Head of caudate nucleus (tissue), 42 donors: ENCODE data around the gene GNAT2.

ENCODE experiments used
- DNase-seq, 42 donors: peaks; one replicate each; pipeline versions ENCODE4 v3.0.0 to v3.0.0-alpha.2; 2020 to 2021; ENCODE audit warnings: mixed read lengths in 7 of 42
- intact Hi-C: fragments of 100-400 bp; cut with DNase I; formaldehyde crosslinking; loops from one replicate; pipeline ENCODE4 v1.15.0; 2022

GNAT2 gene

GRCh38 chr1:109620841-109621286, 1.4 kb upstream of the GNAT2 start:
- intact Hi-C loops, result loop anchor here (5.0 kb wide), 1 partner anchor 74 kb away; the partner anchor contains the start of gene GNAI3

DNA sequence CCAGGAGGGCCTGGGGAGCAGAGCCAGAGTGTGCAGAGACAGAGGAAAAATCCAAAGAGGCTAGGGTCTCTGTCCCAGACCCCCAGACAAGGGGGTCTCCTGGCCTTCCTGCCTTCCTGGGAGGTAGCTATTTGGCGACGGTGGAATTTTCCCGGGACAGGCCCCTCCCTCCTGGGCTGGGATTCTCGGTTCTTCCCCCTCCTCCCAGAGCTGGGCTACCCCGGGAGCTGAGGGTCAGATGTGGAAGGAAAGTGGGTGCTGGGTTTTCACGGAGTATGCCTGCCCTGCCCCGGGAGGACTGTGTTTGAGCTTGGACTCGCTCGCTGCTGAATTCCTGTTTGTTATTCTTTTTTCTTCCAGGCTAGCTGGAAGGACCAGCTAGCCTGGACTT, 980 bp upstream of the GNAT2 start:
- DNase-seq, result peak in 16 of 42 donors; percentile 29 to 71 (median 56)
- intact Hi-C loops, result loop anchor here (5.0 kb wide), 1 partner anchor 73 kb away; the partner anchor contains the start of gene GNAI3

More at GRCh38 chr1:109620841-109621286, 1.4 kb upstream of the GNAT2 start:
- peak; percentile 87 to 99 (median 94) for DNase-seq

- no peak for DNase-seq
- intact Hi-C loops, result no loop called here
Measured at GRCh38 chr1:109618661-109619575, 498 bp downstream of the GNAT2 start.

DNA sequence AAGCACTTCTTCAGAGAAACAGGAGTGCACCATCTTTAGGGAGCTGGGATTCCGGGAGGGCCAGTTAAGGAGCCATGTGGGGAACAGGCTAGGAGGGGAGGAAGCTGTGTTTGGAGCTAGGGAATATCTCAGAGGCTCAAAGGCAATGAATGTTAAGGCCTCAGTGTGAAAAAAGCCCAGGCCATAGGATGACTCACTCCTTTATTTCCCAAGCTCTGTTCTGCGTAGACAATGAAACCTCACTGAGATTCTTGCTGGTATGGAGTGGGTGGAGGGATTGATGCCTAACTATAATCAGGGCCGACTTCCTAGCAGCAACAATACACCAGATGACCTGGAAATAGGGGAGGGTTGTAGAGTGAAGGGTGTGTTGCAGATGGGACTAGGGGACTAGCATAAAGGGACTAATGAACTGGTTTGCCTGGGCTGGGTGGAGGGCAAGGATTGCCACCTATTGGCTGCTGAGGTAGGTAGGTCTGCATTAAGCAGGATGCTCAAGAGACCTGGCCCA, 2.1 kb downstream of the GNAT2 start:
- DNase-seq, result no peak
- intact Hi-C loops, result no loop called here

DNA sequence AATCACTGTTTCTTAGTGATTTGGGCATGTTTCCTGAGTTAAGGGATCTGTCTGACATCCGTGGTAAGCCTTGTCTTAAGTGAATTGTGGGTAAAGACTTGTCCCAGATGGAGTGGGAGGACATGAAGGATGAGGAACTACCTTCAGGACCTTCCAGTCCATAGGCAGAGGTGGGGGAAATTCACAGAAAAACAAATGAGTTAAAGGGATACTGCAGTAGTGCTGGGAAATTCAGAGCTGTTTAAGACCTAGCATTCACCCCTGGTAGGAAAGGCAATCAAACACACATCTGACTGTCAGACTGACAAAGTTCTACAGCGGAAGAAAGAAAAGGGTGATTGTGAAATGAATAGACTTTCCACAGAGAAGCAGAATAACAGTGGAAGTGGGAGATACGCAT, 3.0 kb downstream of the GNAT2 start:
- intact Hi-C loops, result no loop called here
- DNase-seq, result no peak

DNA sequence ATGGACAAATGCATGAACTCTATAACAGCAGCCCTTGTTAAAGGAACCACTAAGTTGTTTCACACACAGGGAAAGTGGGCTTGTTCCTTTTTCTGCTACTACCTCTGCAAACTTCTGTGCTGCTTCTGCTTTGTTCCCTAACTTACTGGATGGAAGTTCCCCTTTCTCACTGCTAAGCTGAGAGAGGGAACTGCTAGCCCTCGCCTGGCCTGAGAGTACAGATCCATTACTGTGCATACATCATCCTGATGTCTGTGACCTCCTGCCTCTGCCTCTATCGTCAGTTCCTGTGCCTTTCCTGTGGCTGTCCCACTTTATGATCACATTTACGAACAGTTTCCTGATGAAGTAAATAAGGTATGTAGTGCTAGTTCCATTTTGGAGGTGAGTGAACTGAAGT, 3.5 kb downstream of the GNAT2 start:
- intact Hi-C loops, result no loop called here
- peak in 5 of 42 donors; percentile 30 to 62 (median 39) for DNase-seq

DNA sequence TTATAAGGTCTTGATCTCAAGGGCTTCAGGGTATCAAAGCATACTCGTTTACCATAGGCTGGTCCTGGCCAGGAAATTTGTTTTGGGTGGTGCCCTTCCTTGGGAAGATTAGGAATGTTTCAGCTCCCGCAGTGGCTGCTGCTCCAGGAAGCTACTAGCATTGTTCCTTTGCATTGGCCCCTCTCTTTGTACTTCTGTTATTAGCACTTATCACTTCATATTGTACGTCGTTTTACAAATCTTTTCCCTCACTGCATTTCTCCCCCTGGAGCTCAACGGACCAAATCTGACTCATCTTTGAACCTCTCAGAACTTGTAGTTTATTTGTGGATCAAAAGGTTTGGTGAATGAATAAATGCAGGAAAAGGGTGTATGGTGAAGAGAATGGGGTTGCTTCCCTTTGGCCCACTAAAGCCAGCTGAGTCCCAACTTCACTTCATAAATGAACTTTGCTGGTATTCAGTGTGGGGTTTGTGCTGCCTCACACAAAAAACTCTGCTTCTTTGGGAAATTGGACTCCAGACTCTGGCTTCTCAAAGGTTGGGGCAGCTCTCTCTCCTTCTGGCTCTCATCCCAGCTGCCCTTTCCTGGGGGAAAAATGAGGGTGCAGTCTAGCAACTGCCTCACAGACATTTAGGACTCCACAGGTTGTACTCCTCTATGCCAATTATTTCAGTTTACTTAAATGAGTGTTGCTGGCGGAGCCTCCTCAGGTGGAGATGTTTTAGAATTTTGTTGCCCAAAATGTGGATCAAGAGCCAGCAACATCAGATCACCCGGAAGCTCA, 5.9 kb downstream of the GNAT2 start:
- intact Hi-C loops, result no loop called here
- no peak for DNase-seq

DNA sequence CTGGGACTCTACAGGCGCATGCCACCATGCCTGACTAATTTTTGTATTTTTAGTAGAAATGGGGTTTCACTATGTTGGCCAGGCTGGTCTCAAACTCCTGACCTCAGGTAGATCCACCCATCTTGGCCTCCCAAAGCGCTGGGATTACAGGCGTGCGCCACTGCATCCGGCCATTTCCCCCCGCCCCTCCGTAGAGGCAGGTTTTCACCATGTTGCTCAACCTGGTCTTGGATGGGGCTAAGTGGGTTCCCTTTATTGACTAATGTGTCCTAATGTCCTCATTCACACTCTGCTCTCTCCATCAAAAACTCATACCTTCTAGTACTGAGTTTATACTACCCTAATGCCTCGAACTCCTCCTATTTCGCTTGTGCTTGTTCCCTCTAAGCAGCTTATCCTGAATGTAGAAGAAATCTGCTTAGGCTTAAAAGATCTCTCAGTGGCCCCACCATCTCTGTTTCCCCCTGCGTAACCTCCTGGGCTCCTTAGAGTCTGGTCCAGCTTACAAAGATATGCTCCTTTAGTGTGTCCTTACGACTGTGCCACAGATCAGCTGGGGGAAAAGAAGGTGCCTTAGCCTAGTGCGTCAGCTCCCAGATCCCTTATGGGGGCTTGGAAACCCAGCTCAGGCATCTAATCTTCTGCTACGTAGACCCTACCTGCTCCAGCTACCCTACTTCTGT, 8.0 kb downstream of the GNAT2 start:
- intact Hi-C loops, result no loop called here

GRCh38 chr1:109610609-109611307, 8.7 kb downstream of the GNAT2 start:
- intact Hi-C loops, result no loop called here

More for the DNA sequence above, 8.0 kb downstream of the GNAT2 start:
- no peak for DNase-seq

GRCh38 chr1:109609881-109610280, 9.5 kb downstream of the GNAT2 start:
- DNase-seq, result no peak
- intact Hi-C loops, result no loop called here

More at GRCh38 chr1:109610609-109611307, 8.7 kb downstream of the GNAT2 start:
- no peak for DNase-seq

- DNase-seq, result no peak
- intact Hi-C loops, result no loop called here
Measured at GRCh38 chr1:109605381-109605780, 14.0 kb downstream of the GNAT2 start.

DNA sequence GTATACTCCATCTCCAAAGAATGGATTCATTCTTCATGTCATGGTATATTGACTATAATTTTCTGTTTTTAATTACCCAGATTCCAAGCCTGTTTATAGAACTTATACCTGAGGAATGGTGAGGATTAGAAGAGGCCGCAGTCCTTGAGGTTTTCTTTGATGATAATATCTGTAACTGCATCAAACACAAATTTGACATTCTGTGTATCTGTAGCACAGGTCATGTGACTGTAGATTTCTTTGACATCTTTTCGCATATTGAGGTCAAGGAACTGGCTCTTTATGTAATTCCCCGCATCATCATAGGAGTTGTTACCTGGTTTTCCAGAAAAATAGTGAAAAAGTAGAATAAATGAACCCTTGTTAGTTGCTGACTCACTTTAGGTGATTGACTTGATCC, 16.2 kb downstream of the GNAT2 start:
- intact Hi-C loops, result no loop called here
- DNase-seq, result no peak

DNA sequence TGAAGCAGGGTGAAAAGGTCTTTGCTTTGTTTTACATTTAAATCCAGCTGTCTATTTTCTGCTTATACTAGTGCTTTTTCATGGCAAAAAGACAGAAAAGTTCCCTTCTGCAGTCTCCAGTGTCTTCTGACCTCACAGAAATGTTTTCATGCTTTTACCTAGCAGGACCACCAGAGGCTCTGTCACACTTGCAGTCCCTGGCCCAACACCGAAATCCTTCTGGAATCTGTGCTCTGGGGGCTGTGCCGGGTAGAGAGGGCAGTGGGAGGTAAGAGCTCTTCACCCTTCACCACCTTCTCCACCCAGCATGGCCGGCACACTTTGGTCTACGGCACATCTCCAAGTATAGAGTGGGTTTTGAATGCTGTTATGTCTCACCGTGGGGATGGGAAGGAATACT, 20.8 kb downstream of the GNAT2 start:
- intact Hi-C loops, result no loop called here
- no peak for DNase-seq

DNA sequence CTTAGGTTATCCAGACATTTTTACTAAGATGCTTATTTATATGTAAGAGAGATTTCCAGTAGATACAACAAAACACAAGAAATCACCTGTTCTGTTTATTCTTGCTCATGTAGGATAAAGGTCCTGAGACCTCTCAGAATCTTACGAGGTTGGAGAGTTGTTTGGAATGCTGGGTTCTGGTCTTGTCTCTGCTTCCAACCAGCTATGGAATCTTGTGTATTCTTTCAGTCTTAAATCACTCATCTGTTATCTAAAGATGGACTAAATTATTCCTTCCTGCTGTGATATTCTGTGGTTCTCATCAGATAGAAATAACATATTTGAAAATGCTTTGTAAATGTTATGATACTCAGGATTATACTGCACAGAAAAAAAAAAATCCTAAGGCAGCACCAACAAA, 21.3 kb downstream of the GNAT2 start:
- DNase-seq, result no peak
- intact Hi-C loops, result no loop called here

- intact Hi-C loops, result no loop called here
- no peak for DNase-seq
Measured at GRCh38 chr1:109595531-109595930, 23.9 kb downstream of the GNAT2 start.

- DNase-seq, result no peak
- intact Hi-C loops, result no loop called here
Measured at GRCh38 chr1:109592916-109593315, 26.5 kb downstream of the GNAT2 start.

GRCh38 chr1:109589679-109590078, 29.7 kb downstream of the GNAT2 start:
- intact Hi-C loops, result no loop called here
- DNase-seq, result no peak

DNA sequence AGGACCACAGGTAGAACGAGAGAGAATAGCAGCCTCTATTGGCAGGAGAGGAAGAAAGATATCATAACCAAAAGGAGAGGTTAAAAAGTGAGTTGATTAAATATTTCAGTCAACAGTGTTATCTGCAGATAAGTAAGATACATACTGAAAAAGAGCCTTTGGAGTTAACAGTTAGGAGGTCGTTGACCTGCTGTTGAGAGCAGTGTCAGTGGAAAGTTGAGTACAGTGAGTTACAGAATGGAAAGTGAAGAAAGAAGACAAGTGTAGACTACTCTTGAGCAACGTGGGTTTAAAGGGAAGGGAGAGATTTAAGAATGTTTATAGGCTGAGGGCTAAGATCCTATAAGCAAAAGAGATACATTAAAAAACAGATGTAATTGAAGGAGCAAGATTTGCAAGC, 30.2 kb downstream of the GNAT2 start:
- DNase-seq, result no peak
- intact Hi-C loops, result no loop called here

DNA sequence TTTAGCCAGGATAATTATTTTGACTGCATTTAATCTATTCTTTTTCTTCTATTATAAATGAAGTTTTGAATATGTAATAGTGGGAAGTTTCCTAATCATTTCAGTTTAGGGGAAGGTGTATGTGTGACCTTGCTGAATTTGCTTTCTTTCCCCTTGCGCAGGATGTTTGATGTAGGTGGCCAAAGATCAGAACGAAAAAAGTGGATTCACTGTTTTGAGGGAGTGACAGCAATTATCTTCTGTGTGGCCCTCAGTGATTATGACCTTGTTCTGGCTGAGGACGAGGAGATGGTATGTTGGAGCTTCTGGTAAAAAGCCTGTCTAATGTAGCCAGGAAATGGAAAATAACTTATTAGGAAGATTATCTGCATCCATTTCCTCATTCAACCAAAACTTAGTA, 33.4 kb downstream of the GNAT2 start:
- no peak for DNase-seq
- intact Hi-C loops, result no loop called here
